ENCODE data around the gene S100A5.

DNA sequence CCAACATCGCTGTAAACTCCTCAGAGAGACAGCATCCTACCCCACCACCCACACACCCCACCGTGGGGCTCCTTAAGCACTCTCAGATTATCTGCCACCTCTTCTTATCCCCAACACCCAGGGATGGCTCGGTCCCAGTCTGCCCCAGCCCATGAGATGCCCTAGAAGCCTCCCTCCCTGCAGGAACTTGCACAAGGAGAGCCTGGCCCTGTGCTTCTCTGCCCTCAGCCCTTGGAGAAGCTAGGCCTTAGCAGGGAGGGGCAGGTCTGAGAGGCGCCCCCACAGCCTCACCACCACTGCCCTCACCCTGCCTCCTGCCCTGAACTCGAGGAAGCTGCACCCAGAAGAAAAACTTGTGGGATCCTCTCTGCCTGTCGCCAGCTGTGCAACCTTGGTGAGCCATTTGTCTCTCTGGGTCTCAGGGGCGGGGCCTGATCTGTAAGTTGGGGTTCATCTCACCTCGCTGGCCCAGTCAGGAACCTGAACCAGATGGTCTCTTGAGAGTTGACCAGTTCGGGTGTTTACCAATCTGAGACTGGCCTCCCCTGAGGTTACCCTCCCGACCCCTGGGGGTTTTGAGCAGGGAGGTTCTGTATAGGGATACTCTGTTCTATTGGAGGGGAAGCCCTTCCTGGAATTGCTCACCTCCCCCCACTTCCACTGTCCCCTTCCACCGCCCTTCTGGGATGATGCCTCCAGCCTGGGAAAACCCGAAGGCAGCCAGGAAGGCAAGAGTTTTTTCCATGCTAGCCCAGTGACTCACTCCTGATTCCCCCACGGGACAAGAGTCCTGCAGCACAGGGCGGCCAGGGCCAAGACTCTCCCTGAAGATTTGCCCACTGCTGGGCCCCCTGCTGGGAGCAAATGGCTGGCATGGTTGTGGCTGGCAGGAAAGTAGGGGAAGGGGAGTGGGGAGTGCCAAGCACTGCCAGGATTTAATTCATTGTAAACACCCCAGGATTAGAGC lies 8.3 kb upstream of the S100A5 start, which contains the start of gene S100A3:
- TF ChIP-seq, protein P1, sequence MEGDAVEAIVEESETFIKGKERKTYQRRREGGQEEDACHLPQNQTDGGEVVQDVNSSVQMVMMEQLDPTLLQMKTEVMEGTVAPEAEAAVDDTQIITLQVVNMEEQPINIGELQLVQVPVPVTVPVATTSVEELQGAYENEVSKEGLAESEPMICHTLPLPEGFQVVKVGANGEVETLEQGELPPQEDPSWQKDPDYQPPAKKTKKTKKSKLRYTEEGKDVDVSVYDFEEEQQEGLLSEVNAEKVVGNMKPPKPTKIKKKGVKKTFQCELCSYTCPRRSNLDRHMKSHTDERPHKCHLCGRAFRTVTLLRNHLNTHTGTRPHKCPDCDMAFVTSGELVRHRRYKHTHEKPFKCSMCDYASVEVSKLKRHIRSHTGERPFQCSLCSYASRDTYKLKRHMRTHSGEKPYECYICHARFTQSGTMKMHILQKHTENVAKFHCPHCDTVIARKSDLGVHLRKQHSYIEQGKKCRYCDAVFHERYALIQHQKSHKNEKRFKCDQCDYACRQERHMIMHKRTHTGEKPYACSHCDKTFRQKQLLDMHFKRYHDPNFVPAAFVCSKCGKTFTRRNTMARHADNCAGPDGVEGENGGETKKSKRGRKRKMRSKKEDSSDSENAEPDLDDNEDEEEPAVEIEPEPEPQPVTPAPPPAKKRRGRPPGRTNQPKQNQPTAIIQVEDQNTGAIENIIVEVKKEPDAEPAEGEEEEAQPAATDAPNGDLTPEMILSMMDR (IDR thresholded peaks at IDR 0.05 in 4 of 5, conservative IDR thresholded peaks at IDR 0.05 in 1 of 5), result peak in 2 of 5 experiments; percentile 9 to 19
- no peak for TF ChIP-seq POLR2A (IDR thresholded peaks at IDR 0.05)

Data from gastrocnemius medialis (tissue), 4 donors.